Chondrocyte (in vitro differentiated cells): ENCODE measurements around the gene MAX. TPM values are rescaled to one million over a fixed set of nuclear protein-coding genes. Genes with fewer than 3 reads are reported as not detected.

Source experiments
- DNase-seq: peaks from one replicate; pipeline ENCODE4 v3.0.0; 2021; ENCODE audit warnings: mixed read lengths, low spot score
- H3K27ac Mint-ChIP-seq: one replicate; pipeline ENCODE4 v1.8.0; 2021; ENCODE audit warnings: mild to moderate bottlenecking, moderate library complexity, mixed read lengths; ENCODE audit not compliant: unreplicated experiment
- H3K27me3 Mint-ChIP-seq: 2 replicates; pipeline ENCODE4 v1.8.0; 2021; ENCODE audit warnings: low read depth, mixed read lengths
- H3K36me3 Mint-ChIP-seq: 2 replicates; pipeline ENCODE4 v1.8.0; 2021; ENCODE audit warnings: low read depth, mixed read lengths
- H3K4me1 Mint-ChIP-seq: 2 replicates; pipeline ENCODE4 v1.8.0; 2021; ENCODE audit warnings: low read depth, mild to moderate bottlenecking, mixed read lengths
- H3K4me3 Mint-ChIP-seq: one replicate; pipeline ENCODE4 v1.8.0; 2021; ENCODE audit warnings: mild to moderate bottlenecking, moderate library complexity, mixed read lengths; ENCODE audit not compliant: unreplicated experiment
- H3K9me3 Mint-ChIP-seq: 2 replicates; pipeline ENCODE4 v1.8.0; 2021; ENCODE audit warnings: low read depth, mixed read lengths
- CTCF ChIP-seq: fragments of 200-600 bp; sonication (generic); IDR thresholded peaks from 2 replicates; pipeline ENCODE4 v1.5.0; 2021; ENCODE audit warnings: antibody characterized with exemption, mild to moderate bottlenecking, moderate library complexity
- total RNA-seq: library from RNA; stranded (reverse); gene quantifications from 3 replicates; pipeline ENCODE4 v1.2.1, GENCODE V29; 2021

Gene MAX
- total RNA-seq, 1 donor from 2014 or later = 94.1 TPM

GRCh38 chr14:65075628-65076325 lies 26.5 kb downstream of the MAX start:
- Mint-ChIP-seq H3K9me3 (no peaks in the 10 kb centered on the region), H3K4me3 (no peak overlapping the region), H3K27me3 (no peaks in the 10 kb centered on the region), H3K27ac (no peak overlapping the region), H3K4me1 (peaks cover 17% of the 10 kb centered on the region), H3K36me3 (peaks cover 34% of the 10 kb centered on the region)
- no peak for TF ChIP-seq CTCF
- no peak for DNase-seq

DNA sequence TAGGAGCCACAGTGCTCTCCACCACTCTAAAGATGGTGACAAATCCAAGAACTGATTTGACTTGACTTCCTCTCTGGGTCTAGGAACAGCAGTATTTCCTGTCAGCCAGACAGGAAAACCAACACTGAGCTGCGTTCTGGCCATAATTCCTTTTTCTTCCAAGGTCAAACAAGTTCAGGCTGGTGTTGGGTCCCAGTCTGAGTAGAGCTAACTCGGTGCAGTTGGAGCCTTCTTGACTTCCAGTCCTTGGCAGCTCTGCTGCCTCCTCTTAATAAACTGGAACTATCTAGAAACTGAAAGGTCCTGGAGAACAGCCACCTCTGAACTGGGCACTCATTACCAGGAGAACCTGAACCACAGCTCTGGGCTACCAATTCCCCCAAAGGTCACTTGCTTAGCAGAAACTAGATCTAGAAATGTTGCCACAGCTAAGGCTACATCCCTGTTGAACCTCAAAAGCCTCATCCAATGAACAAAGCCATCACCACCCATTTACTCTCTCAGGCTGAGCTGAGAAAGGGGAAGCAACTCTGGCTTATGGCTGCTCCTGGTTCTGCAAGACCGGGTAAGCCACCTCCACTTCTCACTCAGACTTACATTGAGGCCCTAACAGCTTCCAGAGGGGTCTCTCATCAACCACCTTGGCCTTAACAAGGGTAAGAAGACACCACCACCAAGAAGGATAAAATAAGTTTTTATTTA lies 27.7 kb downstream of the MAX start:
- Mint-ChIP-seq H3K27me3 (no peaks in the 10 kb centered on the region), H3K27ac (no peak overlapping the region), H3K9me3 (no peaks in the 10 kb centered on the region), H3K4me1 (peaks cover 17% of the 10 kb centered on the region), H3K4me3 (no peak overlapping the region), H3K36me3 (peaks cover 28% of the 10 kb centered on the region)
- no peak for DNase-seq
- no peak for TF ChIP-seq CTCF

DNA sequence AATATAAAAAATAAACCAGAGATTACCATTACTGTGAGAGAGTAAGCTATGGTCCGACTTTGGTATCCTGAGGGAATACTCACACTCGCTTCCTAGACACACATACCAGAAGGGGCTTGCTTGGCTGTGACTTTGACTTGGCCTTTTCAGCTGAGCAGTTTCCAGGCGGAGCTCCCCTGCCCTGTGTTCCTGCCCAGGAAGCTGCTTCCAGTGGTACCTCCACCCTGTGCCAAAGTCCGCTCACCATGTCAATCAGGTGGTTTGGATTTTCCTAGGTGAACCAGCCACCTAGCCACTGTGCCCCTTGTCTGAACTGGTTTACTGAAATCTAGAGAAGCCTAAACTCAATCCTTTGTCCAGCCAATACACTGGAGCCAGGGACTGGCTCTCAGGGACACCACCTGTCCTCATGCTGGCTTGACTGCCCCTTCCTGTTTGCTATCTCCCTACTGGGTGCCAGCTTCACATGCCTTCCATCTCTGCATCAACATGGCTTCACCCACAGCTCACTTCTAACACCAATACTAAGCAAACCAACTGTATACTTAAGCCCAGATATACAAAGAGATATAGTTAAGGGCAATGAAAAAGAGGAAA lies 28.6 kb downstream of the MAX start:
- TF ChIP-seq CTCF = no peak

GRCh38 chr14:65072937-65073336 lies 29.4 kb downstream of the MAX start:
- Mint-ChIP-seq H3K4me1 (peaks cover 17% of the 10 kb centered on the region), H3K27ac (no peak overlapping the region), H3K36me3 (peaks cover 26% of the 10 kb centered on the region), H3K4me3 (no peak overlapping the region), H3K27me3 (no peaks in the 10 kb centered on the region), H3K9me3 (no peaks in the 10 kb centered on the region)
- no peak for TF ChIP-seq CTCF
- DNase-seq = no peak

More for the DNA sequence above, 28.6 kb downstream of the MAX start:
- no peaks in the 10 kb centered on the region for H3K27me3 Mint-ChIP-seq
- DNase-seq = no peak
- peaks cover 24% of the 10 kb centered on the region for H3K36me3 Mint-ChIP-seq
- H3K4me1 Mint-ChIP-seq = peaks cover 17% of the 10 kb centered on the region
- no peak overlapping the region for H3K27ac Mint-ChIP-seq
- no peak overlapping the region for H3K4me3 Mint-ChIP-seq
- no peaks in the 10 kb centered on the region for H3K9me3 Mint-ChIP-seq

- Mint-ChIP-seq H3K9me3 (no peaks in the 10 kb centered on the region), H3K36me3 (peaks cover 21% of the 10 kb centered on the region), H3K27ac (no peak overlapping the region), H3K27me3 (no peaks in the 10 kb centered on the region), H3K4me3 (no peak overlapping the region), H3K4me1 (peaks cover 17% of the 10 kb centered on the region)
- TF ChIP-seq CTCF = no peak
- DNase-seq = no peak
These were observed 30.1 kb downstream of the MAX start for GRCh38 chr14:65072256-65072655.
